Measurements from ENCODE around the gene TXNRD1. TPM values are rescaled to one million over a fixed set of nuclear protein-coding genes. Genes with fewer than 3 reads are reported as not detected.

Gene TXNRD1
- total RNA-seq, 1 experiment from 2014 or later: 327 TPM

GRCh38 chr12:104365921-104366410 is 150.4 kb downstream of the TXNRD1 start:
- Histone ChIP-seq H3K9me2 (ENCODE audit: insufficient read depth) (no peaks in the 10 kb centered on the region), H3K36me3 (ENCODE audit: control insufficient read depth in 1 of 2, insufficient read depth in 2 of 2, low read length in 2 of 2) (no peaks in the 10 kb centered on the region), H3K4me1 (ENCODE audit: control insufficient read depth in 1 of 2, insufficient read depth in 2 of 2, low read length in 2 of 2) (peaks cover 1 to 4% of the 10 kb centered on the region in 2 experiments; a peak in 3 of 4 replicates), H3K27me3 (ENCODE audit: insufficient read depth, low read length) (no peaks in the 10 kb centered on the region), H3K79me2 (ENCODE audit: insufficient read depth, low read length) (no peaks in the 10 kb centered on the region), H3K4me3 (replicated peaks in 1 of 2; ENCODE audit: low read depth in 1 of 2, low read length in 2 of 2) (no peak overlapping the region), H3K9ac (ENCODE audit: low read length) (no peak overlapping the region), H3K27ac (ENCODE audit: low read depth, low read length) (no peak overlapping the region), H4K20me1 (ENCODE audit: insufficient read depth) (no peaks in the 10 kb centered on the region), H2AFZ (ENCODE audit: low read depth, low read length, poor library complexity, severe bottlenecking) (no peak overlapping the region), H3K4me2 (ENCODE audit: low read length) (no peak overlapping the region), H3K9me3 (ENCODE audit: control insufficient read depth in 1 of 2, insufficient read depth in 1 of 2, low read depth in 1 of 2, low read length in 2 of 2) (peaks cover 3 to 10% of the 10 kb centered on the region in 2 experiments; a peak in 2 of 4 replicates)
- ATAC-seq (no peak), DNase-seq (ENCODE audit: low read depth, low spot score) (no peak)
- intact Hi-C loops (cut with micrococcal nuclease): loop anchor here (10.0 kb wide), 1 partner anchor 311 kb away; the partner anchor contains the start of gene GLT8D2
- CTCF ChIA-PET: interaction anchor here (1.1 kb wide), 1 partner anchor 12 kb away, joined by 3 read pairs; no protein-coding TSS in a partner anchor
- TF ChIP-seq SP1 (IDR thresholded peaks at IDR 0.05; ENCODE audit: low read depth) (no peak), EGR1 (IDR thresholded peaks at IDR 0.05; ENCODE audit: low read depth) (no peak), REST (IDR thresholded peaks at IDR 0.05; ENCODE audit: low read depth) (no peak), TCF7L2 (IDR thresholded peaks at IDR 0.05; ENCODE audit: borderline replicate concordance, extremely low read depth, insufficient read depth, insufficient read length) (no peak), RAD21 (IDR thresholded peaks at IDR 0.05; ENCODE audit: low read depth) (no peak)
- RAD21 ChIA-PET (ENCODE audit: low non-redundant PET in 1 of 2, low total read pairs in 2 of 2, uncharacterized antibody in 2 of 2, unreplicated experiment in 2 of 2): interaction anchor here in 1 of 2 experiments (0.7 kb wide), 1 partner anchor 189 kb away, joined by 3 read pairs; no protein-coding TSS in a partner anchor
- POLR2A ChIA-PET: no interaction called here
- BruUV-seq (replicated peaks): no TSS peak
